Activated naive CD4-positive, alpha-beta T cell treated with anti-CD3 and anti-CD28 coated beads, Interleukin-2, amount 50 U/mL, for 24 hours (primary cell): ENCODE measurements around the gene TOP3B.
A peak's percentile ranks its signal among the peaks of the same experiment; 100 is the strongest.

ENCODE experiments used
- H3K27ac Mint-ChIP-seq: one replicate; pipeline ENCODE4 v1.8.0; 2021; ENCODE audit warnings: mild to moderate bottlenecking, mixed read lengths
- H3K27me3 Mint-ChIP-seq: one replicate; pipeline ENCODE4 v1.8.0; 2021; ENCODE audit warnings: mixed read lengths
- H3K36me3 Mint-ChIP-seq: one replicate; pipeline ENCODE4 v1.8.0; 2021; ENCODE audit warnings: mixed read lengths
- H3K4me1 Mint-ChIP-seq: one replicate; pipeline ENCODE4 v1.8.0; 2021; ENCODE audit warnings: mixed read lengths
- H3K4me3 Mint-ChIP-seq: one replicate; pipeline ENCODE4 v1.8.0; 2021; ENCODE audit warnings: mild to moderate bottlenecking, mixed read lengths
- H3K9me3 Mint-ChIP-seq: one replicate; pipeline ENCODE4 v1.8.0; 2021; ENCODE audit warnings: mixed read lengths

Gene TOP3B

GRCh38 chr22:21996175-21996720, 13.7 kb upstream of the TOP3B start:
- H3K4me1 Mint-ChIP-seq: no peaks in the 10 kb centered on the region
- no peak overlapping the region for H3K27ac Mint-ChIP-seq
- no peaks in the 10 kb centered on the region for H3K9me3 Mint-ChIP-seq
- no peaks in the 10 kb centered on the region for H3K27me3 Mint-ChIP-seq
- no peaks in the 10 kb centered on the region for H3K36me3 Mint-ChIP-seq
- H3K4me3 Mint-ChIP-seq: no peak overlapping the region

GRCh38 chr22:21995660-21996059, 13.1 kb upstream of the TOP3B start:
- no peak overlapping the region for H3K4me3 Mint-ChIP-seq

GRCh38 chr22:21994881-21995444, 12.4 kb upstream of the TOP3B start:
- Mint-ChIP-seq H3K4me3 (no peak overlapping the region), H3K4me1 (no peaks in the 10 kb centered on the region), H3K27ac (no peak overlapping the region), H3K9me3 (no peaks in the 10 kb centered on the region), H3K36me3 (no peaks in the 10 kb centered on the region), H3K27me3 (no peaks in the 10 kb centered on the region)

More at GRCh38 chr22:21995660-21996059, 13.1 kb upstream of the TOP3B start:
- H3K9me3 Mint-ChIP-seq: no peaks in the 10 kb centered on the region
- no peaks in the 10 kb centered on the region for H3K27me3 Mint-ChIP-seq
- no peak overlapping the region for H3K27ac Mint-ChIP-seq
- H3K36me3 Mint-ChIP-seq: no peaks in the 10 kb centered on the region
- no peaks in the 10 kb centered on the region for H3K4me1 Mint-ChIP-seq

- Mint-ChIP-seq H3K27me3 (no peaks in the 10 kb centered on the region), H3K36me3 (no peaks in the 10 kb centered on the region), H3K27ac (no peak overlapping the region), H3K4me1 (no peaks in the 10 kb centered on the region), H3K9me3 (no peaks in the 10 kb centered on the region), H3K4me3 (no peak overlapping the region)
Observed at GRCh38 chr22:21992593-21993237, 10.1 kb upstream of the TOP3B start.

GRCh38 chr22:21991774-21992173, 9.2 kb upstream of the TOP3B start:
- Mint-ChIP-seq H3K4me3 (no peak overlapping the region), H3K36me3 (no peaks in the 10 kb centered on the region), H3K4me1 (no peaks in the 10 kb centered on the region), H3K9me3 (no peaks in the 10 kb centered on the region), H3K27ac (no peak overlapping the region), H3K27me3 (no peaks in the 10 kb centered on the region)

- H3K27ac Mint-ChIP-seq: no peak overlapping the region
- H3K4me3 Mint-ChIP-seq: no peak overlapping the region
Observed at GRCh38 chr22:21991304-21991596, 8.7 kb upstream of the TOP3B start.

GRCh38 chr22:21990445-21991303, 8.1 kb upstream of the TOP3B start:
- Mint-ChIP-seq H3K27ac (no peak overlapping the region), H3K9me3 (no peaks in the 10 kb centered on the region), H3K4me1 (no peaks in the 10 kb centered on the region), H3K27me3 (no peaks in the 10 kb centered on the region), H3K4me3 (no peak overlapping the region), H3K36me3 (no peaks in the 10 kb centered on the region)

More at GRCh38 chr22:21991304-21991596, 8.7 kb upstream of the TOP3B start:
- Mint-ChIP-seq H3K36me3 (no peaks in the 10 kb centered on the region), H3K4me1 (no peaks in the 10 kb centered on the region), H3K9me3 (no peaks in the 10 kb centered on the region), H3K27me3 (no peaks in the 10 kb centered on the region)

GRCh38 chr22:21989049-21989448, 6.5 kb upstream of the TOP3B start:
- Mint-ChIP-seq H3K27ac (no peak overlapping the region), H3K9me3 (no peaks in the 10 kb centered on the region), H3K4me3 (no peak overlapping the region), H3K36me3 (no peaks in the 10 kb centered on the region), H3K27me3 (no peaks in the 10 kb centered on the region), H3K4me1 (no peaks in the 10 kb centered on the region)

GRCh38 chr22:21985214-21985613, 2.6 kb upstream of the TOP3B start:
- no peak overlapping the region for H3K4me3 Mint-ChIP-seq
- H3K27me3 Mint-ChIP-seq: no peaks in the 10 kb centered on the region
- no peak overlapping the region for H3K27ac Mint-ChIP-seq
- H3K4me1 Mint-ChIP-seq: peaks cover 16% of the 10 kb centered on the region
- no peaks in the 10 kb centered on the region for H3K9me3 Mint-ChIP-seq
- no peaks in the 10 kb centered on the region for H3K36me3 Mint-ChIP-seq

GRCh38 chr22:21984793-21985192, 2.2 kb upstream of the TOP3B start:
- H3K36me3 Mint-ChIP-seq: no peaks in the 10 kb centered on the region
- H3K4me1 Mint-ChIP-seq: peaks cover 20% of the 10 kb centered on the region
- H3K4me3 Mint-ChIP-seq: no peak overlapping the region
- H3K27ac Mint-ChIP-seq: no peak overlapping the region
- no peaks in the 10 kb centered on the region for H3K27me3 Mint-ChIP-seq
- no peaks in the 10 kb centered on the region for H3K9me3 Mint-ChIP-seq

GRCh38 chr22:21981874-21982273, 713 bp downstream of the TOP3B start:
- Mint-ChIP-seq H3K27me3 (no peaks in the 10 kb centered on the region), H3K4me1 (peaks cover 40% of the 10 kb centered on the region), H3K9me3 (no peaks in the 10 kb centered on the region), H3K4me3 (peak overlapping the region; percentile 91), H3K27ac (peak overlapping the region; percentile 23), H3K36me3 (no peaks in the 10 kb centered on the region)

- Mint-ChIP-seq H3K27ac (no peak overlapping the region), H3K27me3 (no peaks in the 10 kb centered on the region), H3K4me3 (peak overlapping the region; percentile 3), H3K9me3 (no peaks in the 10 kb centered on the region), H3K36me3 (no peaks in the 10 kb centered on the region), H3K4me1 (peaks cover 51% of the 10 kb centered on the region)
Observed at GRCh38 chr22:21980547-21980946, 2.0 kb downstream of the TOP3B start.

- H3K4me1 Mint-ChIP-seq: peaks cover 51% of the 10 kb centered on the region
Observed at GRCh38 chr22:21978564-21979386, 3.8 kb downstream of the TOP3B start.

GRCh38 chr22:21977814-21978213, 4.8 kb downstream of the TOP3B start:
- peaks cover 51% of the 10 kb centered on the region for H3K4me1 Mint-ChIP-seq
- H3K36me3 Mint-ChIP-seq: no peaks in the 10 kb centered on the region
- no peak overlapping the region for H3K27ac Mint-ChIP-seq
- no peaks in the 10 kb centered on the region for H3K27me3 Mint-ChIP-seq
- H3K9me3 Mint-ChIP-seq: no peaks in the 10 kb centered on the region
- H3K4me3 Mint-ChIP-seq: no peak overlapping the region

More at GRCh38 chr22:21978564-21979386, 3.8 kb downstream of the TOP3B start:
- Mint-ChIP-seq H3K27ac (peak overlapping the region; percentile 71), H3K4me3 (no peak overlapping the region), H3K36me3 (no peaks in the 10 kb centered on the region), H3K9me3 (no peaks in the 10 kb centered on the region), H3K27me3 (no peaks in the 10 kb centered on the region)

- Mint-ChIP-seq H3K4me1 (peaks cover 42% of the 10 kb centered on the region), H3K9me3 (no peaks in the 10 kb centered on the region), H3K27me3 (no peaks in the 10 kb centered on the region), H3K27ac (peak overlapping the region; percentile 54), H3K4me3 (no peak overlapping the region), H3K36me3 (peaks cover 3% of the 10 kb centered on the region)
Observed at GRCh38 chr22:21975854-21976345, 6.7 kb downstream of the TOP3B start.
